Keratinocyte (primary cell): ENCODE results near the gene MAGOHB. TPM values are rescaled to one million over a fixed set of nuclear protein-coding genes. Genes with fewer than 3 reads are reported as not detected.

ENCODE experiments used
- DNase-seq: peaks from one replicate; pipeline ENCODE4 v3.0.0-alpha.2; 2011; ENCODE audit warnings: low read depth, missing footprints, low spot score
- FAIRE-seq: peaks from 2 replicates; lab custom pipeline; 2011; peaks lifted over from hg19 to GRCh38; lab: Jason Lieb, UNC
- H2AFZ ChIP-seq: 2 replicates; pipeline ENCODE4 v1.6.0; 2012; ENCODE audit warnings: low read length, control low read depth, inconsistent platforms; ENCODE audit not compliant: control insufficient read depth
- H3K27ac ChIP-seq: 2 replicates; pipeline ENCODE4 v1.5.1; 2011; ENCODE audit warnings: low read length; ENCODE audit not compliant: control insufficient read depth, insufficient read depth
- H3K27me3 ChIP-seq: 3 replicates; pipeline ENCODE4 v1.6.0; 2011; ENCODE audit warnings: low read length; ENCODE audit not compliant: control insufficient read depth, insufficient read depth; ENCODE audit errors: extremely low read depth
- H3K36me3 ChIP-seq, 2 experiments: 2 replicates in 1 of 2; 3 replicates in 1 of 2; pipeline ENCODE4 v1.5.1; 2011; ENCODE audit warnings: low read length in 2 of 2, mild to moderate bottlenecking in 1 of 2; ENCODE audit not compliant: control insufficient read depth in 2 of 2, insufficient read depth in 2 of 2; ENCODE audit errors: extremely low read depth in 1 of 2
- H3K4me1 ChIP-seq: 3 replicates; pipeline ENCODE4 v1.5.1; 2011; ENCODE audit warnings: low read length; ENCODE audit not compliant: control insufficient read depth, insufficient read depth; ENCODE audit errors: extremely low read depth
- H3K4me2 ChIP-seq: 3 replicates; pipeline ENCODE4 v1.6.0; 2011; ENCODE audit warnings: low read depth, low read length; ENCODE audit not compliant: control insufficient read depth, insufficient read depth; ENCODE audit errors: extremely low read depth
- H3K4me3 ChIP-seq, 3 experiments: fragments of 200-600 bp in 1 of 3; sonication (generic) in 1 of 3; 2 replicates in 2 of 3; 3 replicates in 1 of 3; pipeline ENCODE4 v1.5.1; 2011 to 2016; ENCODE audit warnings: low read length in 3 of 3, mild to moderate bottlenecking in 3 of 3, control low read depth in 2 of 3, inconsistent platforms in 1 of 3, low read depth in 1 of 3, mixed read lengths in 1 of 3, mixed run types in 1 of 3, moderate library complexity in 1 of 3; ENCODE audit not compliant: control insufficient read depth in 2 of 3, insufficient read depth in 2 of 3; ENCODE audit errors: extremely low read depth in 1 of 3
- H3K79me2 ChIP-seq: 2 replicates; pipeline ENCODE4 v1.6.0; 2012; ENCODE audit warnings: low read length; ENCODE audit not compliant: control insufficient read depth, insufficient read depth
- H3K9ac ChIP-seq: 3 replicates; pipeline ENCODE4 v1.6.0; 2011; ENCODE audit warnings: low read length; ENCODE audit not compliant: control insufficient read depth, insufficient read depth; ENCODE audit errors: extremely low read depth
- H3K9me1 ChIP-seq: 3 replicates; pipeline ENCODE4 v1.6.0; 2011; ENCODE audit warnings: low read length; ENCODE audit not compliant: control insufficient read depth, insufficient read depth; ENCODE audit errors: extremely low read depth
- H3K9me3 ChIP-seq: 2 replicates; pipeline ENCODE4 v1.5.1; 2012; ENCODE audit warnings: low read depth, low read length; ENCODE audit not compliant: control insufficient read depth
- H4K20me1 ChIP-seq: 3 replicates; pipeline ENCODE4 v1.6.0; 2011; ENCODE audit warnings: low read length; ENCODE audit not compliant: control insufficient read depth, insufficient read depth; ENCODE audit errors: extremely low read depth
- CTCF ChIP-seq, 3 experiments: IDR thresholded peaks in 1 of 3; conservative IDR thresholded peaks in 1 of 3; optimal IDR thresholded peaks in 1 of 3; 2 replicates in 2 of 3; 3 replicates in 1 of 3; pipeline versions ENCODE3 to v1.5.1; 2011; ENCODE audit warnings: low read length in 3 of 3, mild to moderate bottlenecking in 3 of 3, moderate library complexity in 2 of 3, control low read depth in 1 of 3, inconsistent platforms in 1 of 3; ENCODE audit not compliant: insufficient read depth in 2 of 3; ENCODE audit errors: extremely low read depth in 1 of 3
- EZH2 ChIP-seq: IDR thresholded peaks from one replicate; pipeline ENCODE4 v1.6.1; 2012; ENCODE audit warnings: inconsistent platforms, mild to moderate bottlenecking, low read length, moderate library complexity
- dilution Hi-C: fragments of 300-500 bp; cut with MboI; formaldehyde crosslinking; loops from one replicate; pipeline ENCODE4 v1.7.0; 2020; ENCODE audit warnings: low sequenced_read_pairs; ENCODE audit not compliant: extremely low pct_ligation_motif_present
- polyA plus RNA-seq, 5 experiments: library from polyadenylated mRNA; depleted of rRNA in 3 of 5; stranded (reverse) in 3 of 5; stranded (forward) in 1 of 5; unstranded in 1 of 5; fragments of >200 nt; gene quantifications; 1 replicate in 1 of 5; 2 replicates in 3 of 5; 3 replicates in 1 of 5; pipeline versions ENCODE4 v1.2.1 to v1.2.3, GENCODE V29; 2011 to 2012; ENCODE audit warnings: missing spikeins in 2 of 5, low read depth in 1 of 5, low replicate concordance in 1 of 5

MAGOHB gene
- polyA plus RNA-seq, 1 donor (not counting 4 experiments of a cell fraction or from before 2014, with no cell fraction given): 34.2 TPM

GRCh38 chr12:10554756-10555481 lies 58.5 kb downstream of the MAGOHB start:
- TF ChIP-seq EZH2: no peak
- TF ChIP-seq CTCF (optimal IDR thresholded peaks at IDR 0.05 in 1 of 3, IDR thresholded peaks at IDR 0.05 in 1 of 3, conservative IDR thresholded peaks at IDR 0.05 in 1 of 3; ENCODE audit: extremely low read depth in 1 of 3, insufficient read depth in 2 of 3, low read length in 3 of 3): no peak
- H3K9me1 ChIP-seq: no peaks in the 10 kb centered on the region
- H3K36me3 ChIP-seq: no peaks in the 10 kb centered on the region
- H4K20me1 ChIP-seq: no peaks in the 10 kb centered on the region
- dilution Hi-C loops: no loop called here
- no peak overlapping the region for H2AFZ ChIP-seq
- H3K27ac ChIP-seq: no peak overlapping the region
- DNase-seq (no peak), FAIRE-seq (no peak)
- no peak overlapping the region for H3K4me3 ChIP-seq
- H3K9me3 ChIP-seq: no peaks in the 10 kb centered on the region
- no peaks in the 10 kb centered on the region for H3K4me1 ChIP-seq
- no peak overlapping the region for H3K4me2 ChIP-seq
- no peak overlapping the region for H3K9ac ChIP-seq
- no peaks in the 10 kb centered on the region for H3K27me3 ChIP-seq
- H3K79me2 ChIP-seq: no peaks in the 10 kb centered on the region

DNA sequence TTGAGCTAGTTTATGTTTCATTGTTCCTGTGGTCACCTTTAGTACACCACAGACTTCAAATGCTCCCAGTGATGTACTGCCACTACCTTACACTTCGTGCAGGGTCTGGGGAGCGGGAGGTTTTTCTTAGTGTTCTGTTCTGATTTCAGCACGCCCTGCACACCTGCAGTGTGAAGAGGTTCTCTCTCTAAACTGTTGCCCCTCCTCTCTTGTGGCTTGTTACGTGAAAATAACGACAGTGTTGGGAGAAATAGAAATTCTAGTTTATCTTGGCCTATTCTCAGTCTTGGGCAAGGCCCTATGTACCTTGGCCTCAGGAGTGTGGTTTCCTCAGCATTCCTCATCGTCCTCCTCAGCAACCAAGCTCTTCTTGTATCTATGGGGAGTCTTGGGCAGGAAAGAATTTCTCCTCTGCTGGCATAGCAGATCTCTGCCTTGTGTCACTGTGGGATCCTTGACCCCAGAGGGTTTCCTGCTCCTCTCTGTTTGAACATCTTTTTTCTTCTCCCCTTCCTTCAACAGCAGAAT lies 59.1 kb downstream of the MAGOHB start:
- FAIRE-seq (no peak), DNase-seq (no peak)
- Histone ChIP-seq H3K4me2 (no peak overlapping the region), H3K9ac (no peak overlapping the region), H2AFZ (no peak overlapping the region), H3K9me3 (no peaks in the 10 kb centered on the region), H3K4me1 (no peaks in the 10 kb centered on the region), H3K36me3 (no peaks in the 10 kb centered on the region), H4K20me1 (no peaks in the 10 kb centered on the region), H3K27me3 (no peaks in the 10 kb centered on the region), H3K9me1 (no peaks in the 10 kb centered on the region), H3K27ac (no peak overlapping the region), H3K4me3 (no peak overlapping the region), H3K79me2 (no peaks in the 10 kb centered on the region)
- dilution Hi-C loops: no loop called here
- no peak for TF ChIP-seq EZH2
- no peak for TF ChIP-seq CTCF (optimal IDR thresholded peaks at IDR 0.05 in 1 of 3, IDR thresholded peaks at IDR 0.05 in 1 of 3, conservative IDR thresholded peaks at IDR 0.05 in 1 of 3; ENCODE audit: extremely low read depth in 1 of 3, insufficient read depth in 2 of 3, low read length in 3 of 3)

Other genes with a start within 250 kb of the MAGOHB start
- gene KLRK1, start 223.6 kb downstream of the MAGOHB start, polyA plus RNA-seq: not detected in 3 replicates
- gene KLRC4, start 203.9 kb downstream of the MAGOHB start, polyA plus RNA-seq: not detected in 3 replicates
- not detected in 3 replicates for gene KLRC3, start 193.0 kb downstream of the MAGOHB start, polyA plus RNA-seq
- 0.09 TPM in 1 of 3 replicates, not detected in the others for gene KLRC2, start 177.6 kb downstream of the MAGOHB start, polyA plus RNA-seq
- 0.07 TPM in 1 of 3 replicates, not detected in the others for gene KLRC1, start 160.2 kb downstream of the MAGOHB start, polyA plus RNA-seq
- gene EIF2S3B, start 107.7 kb downstream of the MAGOHB start, polyA plus RNA-seq: 0.42 to 0.66 TPM (median 0.52 TPM) in 3 replicates
- 2.0 to 2.8 TPM (median 2.3 TPM) in 3 replicates for gene STYK1, start 60.4 kb upstream of the MAGOHB start, polyA plus RNA-seq
- 127 to 367 TPM (median 170 TPM) in 3 replicates for gene YBX3, start 109.7 kb upstream of the MAGOHB start, polyA plus RNA-seq
- not detected in 3 replicates for gene TAS2R7, start 189.0 kb upstream of the MAGOHB start, polyA plus RNA-seq
- not detected in 3 replicates for gene TAS2R8, start 193.7 kb upstream of the MAGOHB start, polyA plus RNA-seq
- gene TAS2R9, start 196.6 kb upstream of the MAGOHB start, polyA plus RNA-seq: not detected in 3 replicates
- gene TAS2R10, start 212.7 kb upstream of the MAGOHB start, polyA plus RNA-seq: 0.10 to 0.22 TPM in 2 of 3 replicates, not detected in the other
- gene PRR4, start 235.9 kb upstream of the MAGOHB start, polyA plus RNA-seq: 2.5 to 4.0 TPM (median 2.7 TPM) in 3 replicates